ENCODE measurements around the gene SUMF1. TPM values are rescaled to one million over a fixed set of nuclear protein-coding genes. Genes with fewer than 3 reads are reported as not detected.

The SUMF1 gene
- total and polyA plus RNA-seq, 2 of the 4 experiments (the other 2 are of a cell fraction) = 26.3 to 38.4 TPM

DNA sequence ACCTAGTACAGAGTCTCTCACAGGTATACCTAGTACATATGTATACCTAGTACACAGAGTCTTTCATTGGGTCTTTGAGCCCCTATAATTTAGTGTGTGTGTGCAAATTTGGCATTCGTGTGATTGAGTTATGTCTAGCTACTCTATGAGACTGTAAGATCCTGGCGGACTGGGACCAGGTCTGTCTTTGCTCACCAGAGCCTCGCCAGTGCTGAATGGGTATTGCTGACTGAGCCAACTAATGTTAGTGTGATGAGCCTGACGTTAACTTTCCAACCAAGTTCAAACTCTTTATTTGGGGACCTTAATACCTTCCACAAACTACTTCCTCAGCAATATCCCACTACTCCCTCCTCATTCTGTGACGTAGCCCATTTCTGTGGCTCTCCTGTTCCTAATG is 128.3 kb downstream of the SUMF1 start:
- Histone ChIP-seq H3K4me1 (ENCODE audit: control insufficient read depth, insufficient read depth, low read length) (peaks cover 10% of the 10 kb centered on the region), H3K4me2 (ENCODE audit: low read depth, low read length) (no peak overlapping the region), H4K91ac (ENCODE audit: insufficient read depth, low read depth, low read length) (no peak overlapping the region), H3K56ac (ENCODE audit: extremely low read depth, insufficient read depth, low read length) (no peak overlapping the region), H3K9me1 (ENCODE audit: insufficient read depth, low read length) (no peaks in the 10 kb centered on the region), H3K36me3 (ENCODE audit: control insufficient read depth, insufficient read depth, low read length) (no peaks in the 10 kb centered on the region), H2AK9ac (replicated peaks; ENCODE audit: low read depth, low read length, poor library complexity) (no peak overlapping the region), H2BK5ac (ENCODE audit: low read depth, low read length, poor library complexity, severe bottlenecking) (no peak overlapping the region), H4K20me1 (ENCODE audit: insufficient read depth, low read length) (no peaks in the 10 kb centered on the region), H3K4ac (ENCODE audit: low read depth, low read length) (no peak overlapping the region), H3K14ac (replicated peaks; ENCODE audit: low read depth, low read length) (no peak overlapping the region), H4K8ac (ENCODE audit: low read depth in 2 of 2, low read length in 2 of 2) (no peak overlapping the region), H3K4me3 (ENCODE audit: insufficient read depth, low read depth, low read length) (no peak overlapping the region), H3K79me1 (ENCODE audit: low read depth in 1 of 2, low read length in 2 of 2) (no peaks in the 10 kb centered on the region), H2AK5ac (ENCODE audit: low read depth, low read length) (no peak overlapping the region), H3K27me3 (ENCODE audit: control insufficient read depth, insufficient read depth, low read length) (no peaks in the 10 kb centered on the region), H2BK20ac (ENCODE audit: low read depth, low read length) (no peak overlapping the region), H3K18ac (ENCODE audit: low read depth, low read length) (no peak overlapping the region), H2BK120ac (ENCODE audit: low read depth, low read length) (no peak overlapping the region), H3K9ac (ENCODE audit: low read depth, low read length) (no peak overlapping the region), H2AFZ (replicated peaks; ENCODE audit: low read length, poor library complexity) (no peak overlapping the region), H3K23ac (ENCODE audit: low read depth, low read length) (no peak overlapping the region), H2BK15ac (ENCODE audit: low read depth, low read length) (no peak overlapping the region), H4K5ac (ENCODE audit: low read depth, low read length) (no peak overlapping the region), H3K9me3 (ENCODE audit: control insufficient read depth, insufficient read depth, low read length) (no peaks in the 10 kb centered on the region), H3K27ac (ENCODE audit: insufficient read depth, low read length) (no peak overlapping the region)
- BruUV-seq (replicated peaks) = no TSS peak
- DNase-seq (no peak), ATAC-seq (ENCODE audit: low read depth) (no peak)
- ChIA-PET POLR2A (ENCODE audit: unreplicated experiment) (no interaction called here), CTCF (interaction anchor here (1.3 kb wide), 1 partner anchor 12 kb away, joined by 3 read pairs; no protein-coding TSS in a partner anchor)
- intact Hi-C loops (cut with micrococcal nuclease) = no loop called here
- no peak for TF ChIP-seq BHLHE40 (IDR thresholded peaks at IDR 0.05; ENCODE audit: low read depth, low read length)
- dilution Hi-C loops (cut with HindIII; ENCODE audit: low sequenced_read_pairs, unreplicated experiment) = no loop called here
- in situ Hi-C loops (cut with MboI; ENCODE audit: low sequenced_read_pairs) = no loop called here
- WGBS, 2 experiments (ENCODE audit: extremely low coverage in 2 of 2, insufficient read length in 1 of 2) = 89% methylated on average over 1 of the region's 5 CpGs; no CpG with 5 or more reads in 1 of the 2 experiments
